ENCODE data around the gene MRPS16. TPM values are rescaled to one million over a fixed set of nuclear protein-coding genes. Genes with fewer than 3 reads are reported as not detected.

The MRPS16 gene
- total and polyA plus RNA-seq, 2 of the 13 experiments (the other 11 are each of a cell fraction or from before 2014, with no cell fraction given) = 70.1 to 135 TPM

- TF ChIP-seq ZNF550 (CRISPR knock-in tag; IDR thresholded peaks at IDR 0.05; ENCODE audit: borderline replicate concordance) (0 out of 2 replicates have a peak, but pooled peaks have one; percentile 22), ZBTB42 (CRISPR knock-in tag; IDR thresholded peaks at IDR 0.05) (peak; percentile 25; the same call in 1 of the 2 replicates), ZSCAN20 (CRISPR knock-in tag; IDR thresholded peaks at IDR 0.05; ENCODE audit: borderline replicate concordance) (peak; percentile 41; the same call in 1 of the 2 replicates), ZNF292 (CRISPR knock-in tag; IDR thresholded peaks at IDR 0.05; ENCODE audit: borderline replicate concordance, low read depth) (peak; percentile 73; the same call in 1 of the 2 replicates), BRCA1 (CRISPR knock-in tag; IDR thresholded peaks at IDR 0.05) (no peak), GLMP (CRISPR knock-in tag; IDR thresholded peaks at IDR 0.05; ENCODE audit: borderline replicate concordance) (no peak), JUND (CRISPR knock-in tag; IDR thresholded peaks at IDR 0.05) (peak; percentile 70; the same call in 1 of the 2 replicates), ZBTB37 (CRISPR knock-in tag; IDR thresholded peaks at IDR 0.05) (no peak), ZNF354B (CRISPR knock-in tag; IDR thresholded peaks at IDR 0.05) (no peak), FOXO4 (CRISPR knock-in tag; conservative IDR thresholded peaks at IDR 0.05) (peak; percentile 96; the same call in 1 of the 2 replicates), ZNF280D (CRISPR knock-in tag; IDR thresholded peaks at IDR 0.05) (peak; percentile 35; the same call in 1 of the 2 replicates), MYC (CRISPR knock-in tag; IDR thresholded peaks at IDR 0.05; ENCODE audit: borderline replicate concordance) (peak; percentile 95), ZNF331 (CRISPR knock-in tag; IDR thresholded peaks at IDR 0.05) (peak; percentile 86), ZBTB43 (CRISPR knock-in tag; conservative IDR thresholded peaks at IDR 0.05) (no peak), ZFP1 (CRISPR knock-in tag; IDR thresholded peaks at IDR 0.05) (peak; percentile 62; the same call in 1 of the 2 replicates), DBP (CRISPR knock-in tag; IDR thresholded peaks at IDR 0.05; ENCODE audit: not compliant biosample characterization) (no peak)
These were observed at the start of gene MRPS16 (continued) for GRCh38 chr10:73252445-73253224.
